Renal pelvis (tissue), 4 donors: Measurements from ENCODE around the gene ATP2C2. TPM values are rescaled to one million over a fixed set of nuclear protein-coding genes. Genes with fewer than 3 reads are reported as not detected.

Experiments
- DNase-seq: peaks from one replicate; pipeline ENCODE4 v3.0.0-alpha.2; 2013
- polyA plus RNA-seq, 3 donors: library from polyadenylated mRNA; unstranded; fragments of 120-200 nt; gene quantifications; one replicate each; pipeline ENCODE4 v1.2.1, GENCODE V29; 2013; ENCODE audit not compliant: insufficient read length in 3 of 3

ATP2C2 gene
- polyA plus RNA-seq, 3 donors: 0.46 to 2.9 (median 1.4) TPM

DNA sequence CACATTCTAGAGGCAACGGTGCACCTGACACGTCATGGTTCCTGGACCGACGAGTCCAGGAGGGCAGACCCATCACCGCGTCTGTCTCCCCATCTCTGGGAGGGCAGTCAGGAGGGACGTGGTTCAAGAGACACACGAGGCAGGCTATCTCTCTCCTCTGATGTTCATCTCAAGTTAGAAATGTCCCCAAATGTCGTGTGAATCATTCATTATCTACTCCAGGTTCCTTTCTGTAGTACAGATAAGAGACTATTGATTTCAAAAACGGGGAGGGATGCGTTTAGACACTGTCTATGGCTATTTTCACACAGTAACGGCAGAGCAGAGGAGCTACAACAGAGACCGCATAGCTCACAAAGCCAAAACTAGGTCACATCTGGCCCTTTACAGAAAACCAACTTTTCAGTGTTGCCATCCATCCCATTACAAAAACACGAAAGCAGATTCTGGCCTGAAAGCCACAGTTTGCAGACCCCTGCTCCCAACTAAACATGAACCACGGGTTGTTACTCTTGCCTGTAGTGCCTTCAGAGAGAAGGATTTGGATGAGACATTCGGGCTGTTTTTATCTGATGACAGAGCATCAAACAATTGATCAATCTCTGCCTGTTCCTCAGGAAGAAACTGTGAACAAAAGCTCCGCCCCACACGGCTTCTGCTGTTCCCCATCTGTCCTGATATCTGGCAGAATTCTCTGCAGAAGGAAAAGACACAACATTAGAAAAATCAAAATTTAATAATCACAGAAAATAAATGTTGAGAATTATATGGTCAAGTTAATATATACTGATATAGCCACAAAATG, 129.3 kb downstream of the ATP2C2 start:
- no peak for DNase-seq

GRCh38 chr16:84498223-84498610, 129.9 kb downstream of the ATP2C2 start:
- DNase-seq: no peak

DNA sequence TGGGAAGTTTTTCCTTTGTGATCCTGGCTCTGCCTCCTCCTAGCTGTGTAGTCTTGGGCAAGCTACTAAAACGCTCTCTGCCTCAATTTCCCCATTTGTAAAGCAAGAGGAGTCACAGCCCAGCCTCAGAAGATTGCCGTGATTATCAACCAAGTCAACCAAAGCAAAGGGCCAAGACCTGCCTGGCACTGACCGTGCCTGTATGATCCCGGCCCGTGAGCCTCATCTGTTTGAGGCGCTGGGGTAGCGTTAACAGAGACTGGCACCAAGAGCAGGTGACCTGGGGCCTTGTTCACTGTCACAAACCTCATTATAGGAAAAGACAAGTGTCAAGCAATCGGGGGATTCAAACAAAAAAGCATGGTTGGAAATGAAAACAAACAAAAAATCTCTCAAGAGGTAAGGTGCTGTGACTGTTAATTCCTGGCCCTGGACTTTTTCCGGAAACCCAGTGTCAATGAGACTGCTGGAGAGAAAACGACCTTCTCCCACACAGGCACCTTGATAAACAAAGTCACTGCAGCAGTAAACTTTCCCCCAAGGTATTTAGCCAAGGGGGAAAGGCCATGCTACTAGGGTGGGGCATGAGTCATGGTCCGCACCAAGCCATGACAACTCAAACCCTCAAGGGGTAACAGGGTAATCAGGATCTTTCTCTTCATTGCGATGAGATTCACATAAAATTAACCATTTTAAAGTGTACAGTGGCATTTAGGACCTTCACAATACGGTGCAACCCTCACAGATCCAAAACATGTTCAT, 130.7 kb downstream of the ATP2C2 start:
- DNase-seq: no peak

GRCh38 chr16:84499638-84500037, 131.3 kb downstream of the ATP2C2 start:
- no peak for DNase-seq

DNA sequence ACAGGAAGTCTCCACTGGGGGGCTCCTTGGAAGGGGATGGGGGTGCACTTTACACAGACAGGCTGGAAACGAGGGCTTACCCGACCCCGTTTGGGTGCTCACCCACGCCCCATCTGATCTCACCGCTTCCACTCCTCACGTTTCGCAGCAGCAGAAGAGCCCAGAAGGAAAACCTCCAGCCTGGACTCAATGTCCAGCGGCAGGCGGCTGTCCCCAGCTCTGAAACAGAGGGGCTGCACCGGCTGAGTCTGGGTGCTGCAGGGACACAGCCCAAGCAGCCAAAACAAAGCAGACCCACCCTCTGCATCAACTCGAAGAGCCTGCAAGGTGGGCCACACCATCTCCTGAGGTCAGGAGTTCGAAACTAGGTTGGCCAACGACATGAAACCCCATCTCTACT, 132.2 kb downstream of the ATP2C2 start:
- DNase-seq: no peak

DNA sequence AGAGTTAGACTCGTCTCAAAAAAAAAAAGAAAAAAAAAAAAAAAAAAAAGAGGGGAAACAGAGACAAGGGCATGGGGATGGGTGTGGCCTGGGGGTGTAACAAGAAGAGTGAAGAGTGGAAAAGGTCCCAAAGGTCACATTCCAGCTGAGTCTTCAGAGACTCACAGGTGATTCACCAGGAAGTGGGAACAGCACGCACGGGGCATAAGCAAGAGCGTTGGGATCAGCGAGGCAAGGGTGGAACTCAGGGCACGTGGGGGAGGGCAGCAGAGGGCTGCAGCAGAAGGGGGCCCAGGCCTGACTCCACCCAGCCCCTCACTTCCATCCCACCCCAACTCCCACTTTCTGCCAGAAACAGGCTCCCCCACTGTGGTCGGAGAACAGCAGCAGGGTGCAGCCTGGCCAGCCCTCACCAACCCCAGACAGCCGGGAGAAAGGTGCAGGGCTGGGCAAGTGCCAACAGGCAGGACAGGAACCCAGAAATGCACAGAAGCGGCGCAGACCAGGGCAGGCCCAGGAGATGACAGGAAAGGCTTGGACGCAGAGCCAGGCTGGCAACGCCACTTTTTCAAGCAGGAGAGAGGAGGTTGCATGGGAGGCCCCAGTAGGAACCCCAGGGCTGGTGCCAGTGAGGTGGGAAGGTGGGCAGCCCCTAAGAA, 132.9 kb downstream of the ATP2C2 start:
- no peak for DNase-seq

GRCh38 chr16:84502075-84502474, 133.7 kb downstream of the ATP2C2 start:
- DNase-seq: no peak

- DNase-seq: no peak
Observed at GRCh38 chr16:84502581-84502980, 134.2 kb downstream of the ATP2C2 start.

DNA sequence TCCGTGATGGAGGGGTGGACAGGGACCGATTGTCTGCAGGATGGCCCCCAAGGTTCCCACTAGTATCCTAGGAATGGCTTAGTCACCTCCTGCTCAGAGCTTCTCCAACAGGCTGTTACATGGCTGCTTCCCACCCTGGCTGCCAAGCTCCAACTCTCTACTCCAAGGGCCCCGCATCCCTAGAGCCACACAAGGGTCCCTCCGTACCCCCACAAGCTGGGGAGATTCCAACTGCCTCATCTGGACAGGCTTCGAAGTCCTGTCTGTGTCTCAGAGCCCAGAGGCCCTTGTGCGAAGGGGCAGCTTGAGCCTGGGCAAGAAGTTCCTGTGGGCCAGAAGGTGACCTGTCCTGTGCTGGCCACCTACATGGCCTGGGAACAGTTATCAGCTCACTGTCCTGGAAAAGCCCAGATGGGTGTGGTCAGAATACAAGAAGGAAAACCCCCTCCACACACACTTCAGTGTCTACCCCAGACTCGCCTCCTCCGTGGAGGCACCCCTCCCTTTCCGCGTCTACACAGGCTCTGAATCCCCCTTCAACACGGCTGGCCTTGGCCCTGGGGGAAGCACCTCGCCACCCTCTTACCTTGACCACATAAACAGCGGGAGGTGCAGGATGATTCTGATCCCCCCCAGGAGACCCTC, 135.5 kb downstream of the ATP2C2 start:
- DNase-seq: no peak

DNA sequence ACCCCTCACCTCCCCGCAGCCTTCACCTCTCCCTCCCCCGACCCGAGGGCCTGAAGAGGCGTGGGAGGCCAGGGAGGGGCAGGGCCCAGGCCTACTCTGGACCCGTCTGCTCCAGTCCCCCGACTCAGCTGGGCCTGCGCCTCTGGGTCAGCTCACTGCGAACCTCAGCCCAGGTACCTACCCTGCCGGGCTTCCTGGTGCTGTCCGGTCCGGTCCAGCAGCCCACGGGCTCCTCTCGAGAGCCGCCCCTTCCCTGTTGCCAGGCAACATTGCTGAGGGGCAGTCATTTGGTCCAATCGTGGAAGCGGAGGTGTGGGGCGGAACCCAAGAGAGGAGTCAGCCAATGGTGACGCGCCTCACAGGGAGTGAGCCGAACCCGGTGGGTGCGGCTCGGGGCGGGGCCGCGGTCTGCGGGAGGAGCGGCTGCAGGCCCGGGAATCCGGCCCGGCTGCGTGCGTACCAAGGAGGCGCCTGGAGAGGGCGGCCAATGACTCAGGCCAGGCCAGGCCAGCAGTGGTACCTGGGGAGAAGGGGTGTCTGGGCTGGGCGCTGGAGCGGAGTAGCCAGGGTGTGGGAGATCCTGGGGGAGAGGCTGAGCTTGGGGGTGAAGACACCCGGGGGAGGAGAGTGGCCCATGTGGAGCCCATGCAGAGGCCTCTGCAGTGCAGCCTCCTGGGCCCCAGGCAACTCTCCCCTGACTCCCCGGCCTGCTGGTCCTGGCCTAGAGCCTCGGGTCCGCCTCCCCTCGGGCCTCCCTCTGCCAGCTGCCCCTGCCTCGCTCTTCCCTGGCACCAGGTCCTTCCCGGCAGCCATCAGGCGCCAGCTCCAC, 136.3 kb downstream of the ATP2C2 start, which contains the start of gene MEAK7:
Gene MEAK7 (minus strand): TSS at position 240 of the 829 bp plus-strand sequence. CDS start 6,573 bp downstream, outside the sequence.
- DNase-seq: peak; percentile 98

GRCh38 chr16:84505249-84506187, 137.2 kb downstream of the ATP2C2 start:
- no peak for DNase-seq

DNA sequence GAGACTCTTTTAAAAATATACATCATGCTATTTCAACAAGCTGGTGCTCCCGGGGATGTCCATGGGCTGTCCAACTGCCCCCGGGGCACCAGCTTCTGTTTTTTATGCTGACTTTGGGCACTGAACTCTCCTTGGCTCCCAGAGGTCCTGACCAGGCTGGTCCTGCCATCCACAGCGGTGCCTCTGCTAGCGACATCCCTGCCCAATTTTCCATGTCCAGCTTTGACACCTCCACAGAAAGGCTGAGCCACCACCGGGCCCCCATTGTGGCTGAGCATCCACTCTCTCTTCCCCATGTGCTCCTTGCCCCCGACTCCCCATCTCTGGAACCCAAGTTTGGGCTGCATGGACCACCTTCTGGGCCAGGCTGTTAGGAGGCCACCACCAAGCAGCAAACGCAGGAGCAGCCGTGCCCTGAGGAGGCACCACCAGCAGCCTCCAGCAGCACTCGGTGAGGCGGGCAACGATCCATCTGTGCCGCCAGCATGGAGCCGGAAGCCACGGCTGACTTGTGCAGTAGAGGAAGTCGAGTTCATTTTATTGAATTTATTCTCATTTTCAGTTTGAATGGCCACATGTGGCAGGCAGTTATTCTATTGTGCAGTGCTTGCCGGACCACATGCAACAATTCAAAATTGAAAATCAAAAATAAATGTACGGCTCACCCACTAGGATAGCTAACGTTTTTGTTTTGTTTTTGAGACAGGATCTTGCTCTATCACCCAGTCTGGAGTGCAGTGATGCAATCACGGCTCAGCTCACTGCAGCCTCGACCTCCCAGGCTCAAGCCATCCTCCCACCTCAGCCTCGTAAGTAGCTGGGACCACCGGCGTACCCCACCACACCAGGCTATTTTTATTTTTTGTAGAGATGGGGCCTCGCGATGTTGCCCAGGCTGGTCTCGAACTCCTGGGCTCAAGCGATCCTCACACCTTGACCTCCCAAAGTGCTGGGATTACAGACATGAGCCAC, 139.0 kb downstream of the ATP2C2 start:
- DNase-seq: no peak

DNA sequence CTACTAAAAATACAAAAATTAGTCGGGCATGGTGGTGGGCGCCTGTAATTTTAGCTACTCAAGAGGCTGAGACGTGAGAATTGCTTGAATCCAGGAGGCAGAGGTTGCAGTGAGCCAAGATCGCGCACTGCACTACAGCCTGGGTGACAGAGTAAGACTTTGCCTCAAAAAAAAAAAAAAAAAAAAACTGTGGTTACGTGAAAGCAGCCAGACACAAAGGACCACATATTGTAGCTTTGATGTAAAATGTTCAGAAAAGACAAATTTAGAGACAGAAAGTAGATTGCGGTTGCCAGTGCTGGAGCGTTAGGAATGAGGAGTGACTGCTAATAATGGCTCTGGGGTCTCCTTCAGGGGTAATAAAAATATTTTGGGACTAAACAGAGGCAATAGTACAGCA, 140.2 kb downstream of the ATP2C2 start:
- no peak for DNase-seq

DNA sequence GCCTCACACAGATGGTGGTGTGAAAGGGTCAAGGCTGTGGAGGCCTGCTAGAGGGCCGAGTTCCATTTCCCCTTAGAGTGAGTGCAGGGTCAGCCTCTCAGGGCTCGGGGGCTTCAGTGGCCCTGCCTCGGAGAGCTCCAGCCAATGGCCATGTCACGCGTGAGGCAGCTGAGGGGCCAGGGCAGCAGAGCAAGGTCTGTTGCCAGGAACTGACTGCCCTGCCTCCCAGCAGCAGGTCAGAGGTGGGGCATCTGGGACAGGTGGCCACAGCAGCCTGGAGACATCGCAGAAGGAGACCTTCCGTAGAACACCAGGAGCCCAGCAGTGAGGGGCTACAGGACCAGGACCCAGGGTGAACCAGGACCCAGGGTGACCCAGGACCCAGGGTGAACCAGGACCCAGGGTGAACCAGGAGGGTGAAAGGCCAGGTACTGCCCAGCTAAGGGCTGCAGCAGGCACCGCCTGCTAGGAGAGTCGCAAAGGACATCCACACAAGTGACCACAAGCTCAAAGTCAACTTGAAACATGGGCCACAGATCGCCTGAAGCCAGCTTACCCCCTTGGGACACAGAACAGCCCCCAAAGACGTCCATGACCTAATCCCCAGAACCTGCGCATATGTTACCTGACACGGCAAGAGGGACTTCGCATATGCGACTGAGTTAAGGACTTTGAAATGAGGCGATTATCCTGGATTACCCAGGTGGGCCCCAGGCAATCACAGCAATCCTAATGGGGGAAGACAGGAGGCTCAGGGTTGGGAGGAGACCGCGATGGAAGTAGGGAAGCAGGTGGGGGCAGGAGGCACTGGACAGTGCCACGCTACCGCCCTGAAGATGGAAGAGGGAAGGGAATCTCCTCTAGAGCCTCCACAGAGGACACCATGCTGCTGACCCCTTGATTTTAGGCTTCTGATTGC, 141.0 kb downstream of the ATP2C2 start:
- DNase-seq: no peak

GRCh38 chr16:84511180-84511800, 143.0 kb downstream of the ATP2C2 start:
- DNase-seq: peak; percentile 80

GRCh38 chr16:84511831-84512230, 143.5 kb downstream of the ATP2C2 start:
- no peak for DNase-seq

- DNase-seq: no peak
Observed at GRCh38 chr16:84513123-84513522, 144.8 kb downstream of the ATP2C2 start.
